GM19193 (cell line): Measurements from ENCODE around the gene SQSTM1.
A peak's percentile ranks its signal among the peaks of the same experiment; 100 is the strongest.

Source experiments
- POLR2A ChIP-seq: IDR thresholded peaks from 4 replicates; pipeline ENCODE4 v1.6.1; 2011; ENCODE audit not compliant: insufficient read depth, insufficient read length; ENCODE audit errors: extremely low read depth

SQSTM1 gene

DNA sequence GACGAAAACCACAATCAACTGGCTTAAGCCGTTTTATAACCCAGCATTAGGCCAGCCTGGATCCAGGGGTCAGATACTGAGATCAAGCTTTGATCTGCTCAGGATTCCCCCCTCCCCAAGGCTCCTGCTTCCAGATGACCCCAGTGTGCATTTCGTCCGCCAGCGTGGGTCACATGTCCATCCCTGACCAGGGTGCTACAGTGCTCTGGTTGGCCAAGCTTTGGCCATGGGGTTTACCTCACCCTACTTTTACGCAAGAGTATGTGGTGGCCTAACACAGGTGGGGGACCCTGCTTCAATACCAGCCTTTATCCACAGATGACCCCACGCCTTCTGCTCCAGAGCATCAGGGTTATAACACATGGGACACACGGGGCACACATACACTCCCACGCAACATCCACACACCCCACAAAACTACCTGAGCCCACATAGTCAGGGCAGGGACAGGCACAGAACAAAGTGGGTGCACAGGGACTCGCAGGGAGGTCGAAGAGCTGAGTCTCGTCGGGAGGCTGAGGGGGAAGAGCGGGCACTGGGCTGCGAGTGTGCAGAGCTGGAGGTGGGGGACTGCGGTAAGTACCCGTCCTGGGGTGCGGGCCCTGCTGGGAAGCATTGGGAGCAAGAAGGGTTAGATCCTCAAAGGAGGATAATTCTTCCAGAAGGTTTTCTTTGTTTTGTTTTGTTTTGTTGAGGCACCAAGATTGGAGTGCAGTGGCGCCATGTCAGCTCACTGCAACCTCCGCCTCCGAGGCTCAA is 5.0 kb upstream of the SQSTM1 start:
- no peak for TF ChIP-seq POLR2A

DNA sequence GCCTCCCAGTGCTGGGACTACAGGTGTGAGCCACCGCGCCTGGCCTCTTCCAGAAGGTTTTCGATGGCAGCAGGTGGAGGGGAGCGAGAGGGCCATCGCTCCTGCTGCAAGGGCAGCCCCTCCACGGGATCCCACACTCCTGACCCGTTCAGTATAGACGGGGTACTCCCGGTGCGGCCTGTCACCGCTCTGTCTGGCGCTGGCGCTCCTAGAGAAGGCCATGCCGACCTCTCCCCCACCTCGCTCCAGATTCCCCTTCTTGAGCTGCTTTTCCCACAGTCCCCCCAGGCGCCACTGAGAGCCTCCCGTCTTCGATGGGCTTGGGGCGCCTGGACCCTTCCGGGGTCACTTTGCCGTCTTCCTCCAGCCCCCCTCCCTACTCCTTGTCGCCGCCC is 4.3 kb upstream of the SQSTM1 start:
- no peak for TF ChIP-seq POLR2A

DNA sequence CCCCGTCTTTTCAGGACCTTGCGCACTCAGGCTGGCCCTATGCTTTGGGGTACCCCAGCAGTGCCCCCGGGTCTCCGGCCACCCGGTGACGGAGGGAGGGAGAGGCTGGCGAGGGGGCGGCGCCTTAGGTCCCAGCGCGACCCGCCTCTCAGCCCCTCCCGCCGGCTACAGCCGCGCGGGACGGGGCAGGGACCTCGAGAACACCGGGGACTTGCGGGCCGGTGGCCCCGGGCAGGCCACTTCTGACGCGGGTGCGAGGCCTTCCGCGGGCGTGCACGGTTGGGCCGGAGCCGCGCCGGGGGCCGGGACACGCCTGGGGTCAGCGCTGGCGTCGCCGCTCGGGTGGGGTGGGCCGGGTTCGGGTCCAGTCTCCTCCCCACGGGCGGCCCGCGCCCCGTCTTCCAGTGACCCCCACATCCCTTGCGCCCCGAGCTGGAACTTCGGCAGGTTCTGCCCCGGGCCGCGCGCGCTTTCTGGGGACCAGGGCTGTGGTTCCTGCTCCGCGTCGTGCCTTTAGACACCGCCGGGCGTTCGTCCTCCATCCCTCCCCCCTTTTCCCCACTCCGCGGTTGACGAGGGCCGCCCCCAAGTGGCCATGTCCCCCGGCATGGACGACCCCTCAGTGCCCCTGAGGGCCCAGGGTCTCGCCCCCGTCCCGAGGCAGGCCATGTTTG is 3.8 kb upstream of the SQSTM1 start:
- peak; percentile 27 for TF ChIP-seq POLR2A

DNA sequence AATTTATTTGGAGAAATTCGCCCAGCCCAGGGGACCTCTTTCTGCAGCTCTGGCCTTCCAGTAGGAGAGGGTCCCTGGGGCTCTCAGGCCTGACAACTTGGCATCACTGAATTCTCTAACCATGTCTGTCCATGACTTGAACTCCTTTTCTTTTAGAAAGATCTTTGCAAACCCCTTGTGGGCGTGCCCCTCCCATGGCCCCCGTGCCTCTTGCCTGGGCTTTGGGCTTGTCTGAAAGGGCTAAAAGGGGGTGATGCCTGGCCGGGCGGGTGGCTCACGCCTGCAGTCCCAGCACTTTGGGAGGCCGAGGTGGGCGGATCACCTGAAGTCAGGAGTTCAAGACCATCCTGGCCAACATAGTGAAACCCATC is 3.2 kb upstream of the SQSTM1 start:
- TF ChIP-seq POLR2A = no peak

DNA sequence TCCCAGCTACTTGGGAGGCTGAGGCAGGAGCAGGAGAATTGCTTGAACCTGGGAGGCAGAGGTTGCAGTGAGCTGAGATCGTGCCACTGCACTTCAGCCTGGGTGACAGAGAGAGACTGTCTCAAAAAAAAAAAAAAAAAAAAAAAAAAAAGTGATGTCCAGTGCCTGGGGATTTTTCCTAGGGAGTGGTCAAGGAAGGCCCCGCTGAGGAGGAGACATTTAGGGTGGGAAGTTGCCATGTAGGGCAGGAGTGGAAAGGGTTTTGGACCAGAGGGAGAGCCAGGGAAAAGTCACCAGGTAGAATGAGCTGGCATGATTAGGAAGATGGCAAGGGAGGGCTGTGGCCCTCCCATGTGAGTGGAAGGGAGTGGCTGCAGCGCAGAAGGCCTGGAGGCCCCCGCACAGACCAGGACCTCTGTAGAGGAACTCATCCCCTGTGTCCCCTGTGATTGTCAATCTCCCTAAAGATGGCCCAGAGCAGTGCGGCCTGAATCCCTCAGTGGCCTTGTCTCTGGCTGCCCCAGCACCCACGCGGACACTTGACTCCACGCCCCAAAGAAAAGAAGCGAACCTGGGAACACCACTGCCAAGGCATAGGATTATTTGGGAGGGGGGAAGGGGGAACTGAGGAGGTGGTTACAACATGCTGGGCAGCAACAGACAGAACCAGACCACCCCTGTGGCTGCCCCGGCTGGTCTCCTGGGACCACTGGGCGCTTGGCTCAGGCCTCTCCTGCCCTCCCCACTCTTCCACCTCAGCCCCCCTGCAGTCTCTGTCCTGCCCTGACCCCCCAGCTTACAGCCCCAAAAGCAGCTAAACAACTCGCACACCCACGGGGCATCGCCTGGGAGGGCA is 2.6 kb upstream of the SQSTM1 start:
- no peak for TF ChIP-seq POLR2A

DNA sequence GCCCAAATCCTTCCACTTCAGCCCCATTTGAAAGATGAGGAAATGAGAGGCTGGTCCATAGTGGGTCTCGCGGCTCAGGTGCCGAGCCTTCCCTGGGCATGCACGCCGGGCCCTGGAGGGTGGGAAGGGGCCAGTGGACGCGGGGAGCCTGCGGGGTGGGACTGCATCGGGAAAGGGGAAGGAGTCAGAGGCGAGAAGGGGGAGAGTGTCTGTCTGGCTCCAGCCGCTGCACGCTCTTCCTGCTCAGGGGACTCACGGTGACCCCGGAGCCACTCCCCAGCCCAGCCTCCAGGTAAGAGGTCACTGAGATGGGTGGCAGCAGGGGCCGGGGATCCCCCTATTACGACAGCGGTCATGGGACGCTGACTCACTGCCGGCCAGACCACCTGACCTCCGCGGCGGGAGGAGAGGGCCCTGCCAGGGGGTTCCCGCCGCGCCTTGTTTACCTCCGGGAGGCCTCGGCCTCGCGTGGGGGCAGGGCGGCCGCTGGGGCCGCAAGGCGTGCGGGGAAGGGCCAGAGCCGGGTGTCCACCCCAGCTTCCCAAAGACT is 1.9 kb upstream of the SQSTM1 start:
- peak; percentile 66 for TF ChIP-seq POLR2A

DNA sequence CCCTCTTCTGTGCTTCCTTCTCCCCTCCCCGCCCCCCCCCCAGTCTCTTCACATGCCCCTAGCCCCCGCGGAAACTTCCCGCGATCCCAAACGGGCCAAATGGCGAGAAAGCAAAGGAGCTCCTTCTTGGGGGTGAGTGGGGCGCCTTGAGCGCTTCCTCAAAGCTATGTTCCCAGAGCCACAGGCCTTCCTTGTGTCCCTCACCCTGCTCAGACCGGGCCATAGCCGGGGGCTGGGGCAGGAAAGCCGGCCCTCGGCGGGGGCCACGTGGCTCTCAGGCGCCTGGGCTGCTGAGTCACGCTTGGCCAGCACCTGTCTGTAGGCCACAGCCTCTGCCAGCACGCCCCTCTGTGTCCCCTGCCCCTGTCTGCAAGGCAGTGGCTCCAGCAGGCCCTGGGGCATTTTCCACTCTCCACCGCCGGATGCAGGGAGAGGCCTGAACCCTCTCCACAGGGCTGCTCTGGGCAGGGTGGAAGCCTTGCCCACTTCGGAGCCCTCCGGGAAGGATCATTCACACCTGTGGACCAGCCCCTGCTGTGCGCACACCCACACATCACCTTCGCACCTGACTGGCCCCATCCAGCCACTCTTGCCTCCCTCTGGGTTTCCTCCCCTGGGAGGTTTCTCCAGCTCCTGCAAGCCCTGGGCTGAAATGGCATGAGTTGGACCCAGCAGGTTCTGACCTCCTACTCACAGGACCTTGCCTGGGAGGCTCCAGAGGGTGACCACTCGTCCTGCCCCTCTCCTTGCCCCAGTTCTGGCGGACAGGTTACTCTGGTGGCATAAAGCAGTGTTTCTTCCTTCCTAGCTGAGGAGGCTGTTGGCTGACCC is 1.2 kb upstream of the SQSTM1 start:
- TF ChIP-seq POLR2A = no peak

DNA sequence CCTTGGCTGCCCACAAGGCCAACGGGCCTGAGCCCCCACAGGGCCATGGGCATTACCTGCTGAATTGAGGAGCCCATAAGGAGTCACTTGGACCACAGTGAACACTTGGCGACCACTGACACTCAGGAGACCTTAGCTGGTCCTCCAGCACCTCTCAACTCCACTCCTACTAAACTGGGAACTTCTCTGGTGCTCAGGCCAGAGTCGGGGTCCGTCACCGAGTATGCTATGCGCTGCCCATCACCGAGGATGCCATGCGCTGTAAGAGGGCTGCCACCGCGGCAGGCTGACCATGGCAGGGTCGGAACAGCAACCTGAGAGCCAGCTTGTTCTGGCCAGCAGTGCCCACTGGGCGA is 600 bp upstream of the SQSTM1 start:
- TF ChIP-seq POLR2A = no peak

DNA sequence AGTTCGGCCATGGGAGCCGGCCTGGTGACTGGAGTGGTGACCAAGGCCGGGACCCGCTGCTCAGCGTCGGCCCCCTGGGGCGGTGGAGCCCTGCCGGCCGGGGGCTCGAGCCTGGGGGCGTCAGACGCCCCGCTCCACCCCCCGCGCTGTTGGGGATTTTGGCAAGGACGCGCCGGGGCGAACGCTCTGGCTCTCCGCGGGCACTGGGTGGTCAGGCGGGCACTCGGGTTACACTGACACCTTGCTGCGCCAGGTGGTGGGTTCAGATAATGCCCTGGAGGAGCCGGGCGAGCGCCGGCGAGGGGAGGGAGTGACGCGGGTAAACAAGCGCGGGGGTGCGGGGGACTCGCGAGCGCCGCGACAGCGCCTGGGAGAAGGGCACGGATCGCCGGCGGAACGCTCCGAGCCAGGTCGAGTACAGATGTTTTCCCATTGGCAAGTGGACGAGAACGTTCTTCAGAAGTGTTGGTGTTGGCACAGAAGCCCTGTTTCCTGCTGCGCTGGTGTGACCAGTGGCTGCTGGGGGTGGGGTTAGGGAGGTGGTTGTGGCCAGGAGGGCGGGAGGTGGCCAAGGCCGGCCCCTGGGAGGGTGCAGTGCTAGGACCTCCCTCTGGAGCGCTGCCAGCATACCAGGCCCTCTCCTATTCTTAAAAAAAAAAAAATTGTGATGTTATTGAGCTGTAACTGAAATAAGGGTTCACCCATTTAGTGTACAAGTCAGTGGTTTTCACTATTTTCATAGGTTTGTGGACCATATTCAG is 773 bp downstream of the SQSTM1 start:
- TF ChIP-seq POLR2A = peak; percentile 57

DNA sequence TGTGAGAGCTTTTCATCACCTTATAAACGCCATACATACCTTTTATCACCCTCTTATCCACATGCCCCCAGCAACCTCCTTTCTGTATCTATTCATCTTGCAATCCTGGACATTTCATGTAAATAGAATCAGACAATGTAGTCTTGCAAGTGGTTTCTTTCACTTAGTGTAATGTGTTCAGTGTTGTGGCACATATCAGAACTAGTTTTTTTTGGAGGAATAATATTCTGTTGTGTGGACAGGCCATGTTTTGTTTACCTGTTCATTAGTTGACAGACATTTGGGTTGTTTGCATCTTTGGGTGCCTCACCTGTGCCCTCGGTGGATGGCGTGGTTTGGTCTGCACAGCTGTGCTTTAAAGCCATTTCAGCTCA is 1.3 kb downstream of the SQSTM1 start:
- TF ChIP-seq POLR2A = no peak

DNA sequence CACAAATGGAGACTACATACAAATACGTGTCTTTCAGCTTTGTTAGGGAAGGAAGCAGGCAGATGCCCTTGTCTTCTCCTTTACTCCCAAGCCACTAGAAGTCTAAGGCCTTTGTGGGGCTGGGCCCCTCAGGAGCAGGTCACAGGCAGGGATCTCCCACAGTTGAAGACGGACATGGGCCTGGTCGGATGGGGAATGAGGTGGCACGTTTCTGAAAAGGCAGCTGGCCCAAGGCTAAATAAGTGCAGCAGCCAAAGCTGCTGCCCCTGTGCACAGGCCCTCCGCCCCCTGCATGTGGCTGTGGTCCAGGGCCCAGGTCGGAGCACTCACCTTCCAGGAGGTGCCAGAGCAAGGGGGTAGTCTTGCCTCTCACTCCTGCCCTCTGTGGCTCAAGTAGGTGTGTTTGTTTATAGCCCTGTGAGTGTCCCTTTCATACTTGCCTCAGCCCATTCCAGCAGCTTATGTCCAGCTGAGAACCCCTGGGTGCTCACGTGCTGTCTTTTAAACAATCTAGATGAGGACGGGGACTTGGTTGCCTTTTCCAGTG is 1.8 kb downstream of the SQSTM1 start:
- TF ChIP-seq POLR2A = peak; percentile 45

DNA sequence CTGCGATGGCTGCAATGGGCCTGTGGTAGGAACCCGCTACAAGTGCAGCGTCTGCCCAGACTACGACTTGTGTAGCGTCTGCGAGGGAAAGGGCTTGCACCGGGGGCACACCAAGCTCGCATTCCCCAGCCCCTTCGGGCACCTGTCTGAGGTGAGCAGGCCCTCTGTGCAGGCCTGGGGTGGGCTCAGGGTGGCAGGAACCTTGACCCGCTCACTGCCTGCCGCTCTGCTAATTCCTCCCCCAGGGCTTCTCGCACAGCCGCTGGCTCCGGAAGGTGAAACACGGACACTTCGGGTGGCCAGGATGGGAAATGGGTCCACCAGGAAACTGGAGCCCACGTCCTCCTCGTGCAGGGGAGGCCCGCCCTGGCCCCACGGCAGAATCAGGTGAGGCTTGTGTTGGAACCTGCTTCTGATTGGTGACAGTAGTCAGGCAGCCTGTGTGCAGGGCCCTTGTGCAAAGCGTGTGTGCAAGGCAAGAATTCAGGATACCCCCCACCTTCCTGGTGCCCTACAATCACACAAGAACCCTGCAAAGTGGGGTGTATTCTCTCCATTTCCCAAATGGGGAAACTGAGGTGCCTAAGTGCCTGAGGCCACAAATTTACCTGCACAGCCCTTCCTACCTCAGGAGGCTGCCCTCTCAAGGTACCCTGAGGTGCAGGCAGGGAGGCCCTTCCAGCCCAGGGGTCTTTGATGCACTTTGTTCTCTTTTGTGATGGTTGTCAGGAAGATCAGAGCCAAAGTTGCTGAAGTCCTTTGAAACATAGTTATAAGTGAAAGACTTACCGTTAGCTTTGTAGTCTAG is 3.4 kb downstream of the SQSTM1 start:
- TF ChIP-seq POLR2A = no peak

DNA sequence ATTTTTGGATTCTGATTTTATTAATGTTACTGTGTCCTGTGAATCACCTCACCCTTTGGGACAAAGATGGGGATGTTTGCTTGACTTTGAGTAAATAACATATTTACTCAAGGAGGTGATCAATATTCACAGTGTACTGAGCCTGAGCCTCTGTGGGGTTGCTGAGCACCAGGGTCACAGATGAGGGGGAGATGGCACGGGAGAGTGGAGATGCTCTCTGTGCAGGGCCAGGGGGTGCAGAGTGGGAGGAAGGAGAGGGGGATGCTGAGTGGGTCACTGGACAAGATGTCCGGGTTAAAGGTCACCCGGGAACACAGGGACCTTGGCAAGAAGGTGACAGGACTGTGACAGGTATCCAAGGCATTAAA is 4.0 kb downstream of the SQSTM1 start:
- TF ChIP-seq POLR2A = no peak
